IMR-90 (cell line): ENCODE data around the gene OR2B3. TPM values are rescaled to one million over a fixed set of nuclear protein-coding genes. Genes with fewer than 3 reads are reported as not detected.

ENCODE experiments used
- ATAC-seq: fragments of 200-7000 bp; cut with Tn5 transposase; 2 replicates; pipeline ENCODE4 v1.9.1; 2020; ENCODE audit warnings: low read depth, mild to moderate bottlenecking, moderate library complexity
- BruUV-seq: library from RNA; stranded (reverse); fragments of 400-500 nt; replicated peaks from 2 replicates; lab custom pipeline; 2021; lab: Mats Ljungman, UMichigan
- CTCF ChIA-PET: fragments of 300-600 bp; formaldehyde crosslinking; extraction: SDS; loops from one replicate; lab custom pipeline; 2021; ENCODE audit warnings: antibody characterized with exemption; lab: Yijun Ruan, JAX
- POLR2A ChIA-PET: fragments of 300-600 bp; sonication (Branson Sonifier 250); formaldehyde crosslinking; loops from one replicate; lab custom pipeline; 2022; ENCODE audit warnings: antibody characterized with exemption; ENCODE audit not compliant: unreplicated experiment; lab: Charles Lee
- DNase-seq: peaks from one replicate; pipeline ENCODE4 v3.0.0; 2013
- H2AFZ ChIP-seq: replicated peaks from 2 replicates; pipeline ENCODE3; 2013; ENCODE audit warnings: low read length, mild to moderate bottlenecking; ENCODE audit not compliant: poor library complexity
- H2AK5ac ChIP-seq: 2 replicates; pipeline ENCODE4 v1.6.1; 2013; ENCODE audit warnings: low read depth, low read length, inconsistent platforms
- H2AK9ac ChIP-seq: replicated peaks from 2 replicates; pipeline ENCODE3; 2013; ENCODE audit warnings: mild to moderate bottlenecking, low read depth, low read length, moderate library complexity; ENCODE audit not compliant: poor library complexity
- H2BK120ac ChIP-seq: 2 replicates; pipeline ENCODE4 v1.6.1; 2013; ENCODE audit warnings: low read depth, low read length, inconsistent platforms
- H2BK15ac ChIP-seq: 3 replicates; pipeline ENCODE4 v1.6.1; 2013; ENCODE audit warnings: low read depth, low read length, inconsistent platforms
- H2BK20ac ChIP-seq: 2 replicates; pipeline ENCODE4 v1.6.1; 2013; ENCODE audit warnings: low read depth, mild to moderate bottlenecking, inconsistent platforms, low read length, moderate library complexity
- H2BK5ac ChIP-seq: 2 replicates; pipeline ENCODE4 v1.6.1; 2013; ENCODE audit warnings: mild to moderate bottlenecking, low read depth, low read length, inconsistent platforms; ENCODE audit not compliant: poor library complexity, severe bottlenecking
- H3K14ac ChIP-seq: replicated peaks from 2 replicates; pipeline ENCODE4 v1.6.1; 2013; ENCODE audit warnings: low read depth, low read length, inconsistent platforms
- H3K18ac ChIP-seq: 2 replicates; pipeline ENCODE4 v1.6.1; 2013; ENCODE audit warnings: low read depth, low read length, control low read depth
- H3K23ac ChIP-seq: 2 replicates; pipeline ENCODE4 v1.6.1; 2013; ENCODE audit warnings: low read depth, low read length, inconsistent platforms
- H3K27ac ChIP-seq: 2 replicates; pipeline ENCODE4 v1.5.1; 2013; ENCODE audit warnings: mild to moderate bottlenecking, control low read depth, low read length; ENCODE audit not compliant: insufficient read depth
- H3K27me3 ChIP-seq: 2 replicates; pipeline ENCODE4 v1.6.1; 2013; ENCODE audit warnings: low read length; ENCODE audit not compliant: control insufficient read depth, insufficient read depth
- H3K36me3 ChIP-seq: 2 replicates; pipeline ENCODE4 v1.6.1; 2013; ENCODE audit warnings: low read length, mixed read lengths; ENCODE audit not compliant: control insufficient read depth, insufficient read depth
- H3K4ac ChIP-seq: 2 replicates; pipeline ENCODE4 v1.6.1; 2013; ENCODE audit warnings: low read depth, low read length, inconsistent platforms
- H3K4me1 ChIP-seq: 2 replicates; pipeline ENCODE4 v1.6.1; 2013; ENCODE audit warnings: low read length, mixed read lengths; ENCODE audit not compliant: control insufficient read depth, insufficient read depth
- H3K4me2 ChIP-seq: 2 replicates; pipeline ENCODE4 v1.6.1; 2013; ENCODE audit warnings: low read depth, mild to moderate bottlenecking, control low read depth, low read length, moderate library complexity
- H3K4me3 ChIP-seq: 2 replicates; pipeline ENCODE4 v1.5.1; 2013; ENCODE audit warnings: low read depth, mild to moderate bottlenecking, control low read depth, low read length, moderate library complexity; ENCODE audit not compliant: insufficient read depth
- H3K56ac ChIP-seq: 2 replicates; pipeline ENCODE4 v1.6.1; 2013; ENCODE audit warnings: low read length, inconsistent platforms; ENCODE audit not compliant: insufficient read depth; ENCODE audit errors: extremely low read depth
- H3K79me1 ChIP-seq, 2 experiments: 2 replicates each; pipeline ENCODE4 v1.6.1; 2013; ENCODE audit warnings: low read length in 2 of 2, inconsistent platforms in 1 of 2, low read depth in 1 of 2
- H3K9ac ChIP-seq: 2 replicates; pipeline ENCODE4 v1.6.1; 2013; ENCODE audit warnings: low read depth, low read length, control low read depth
- H3K9me1 ChIP-seq: 2 replicates; pipeline ENCODE4 v1.6.1; 2013; ENCODE audit warnings: low read length, inconsistent platforms; ENCODE audit not compliant: insufficient read depth
- H3K9me3 ChIP-seq: 2 replicates; pipeline ENCODE4 v1.6.1; 2013; ENCODE audit warnings: low read length; ENCODE audit not compliant: control insufficient read depth, insufficient read depth
- H4K20me1 ChIP-seq: 2 replicates; pipeline ENCODE4 v1.6.1; 2013; ENCODE audit warnings: low read length, inconsistent platforms; ENCODE audit not compliant: insufficient read depth
- H4K5ac ChIP-seq: 2 replicates; pipeline ENCODE4 v1.6.1; 2013; ENCODE audit warnings: mild to moderate bottlenecking, low read depth, low read length, control low read depth
- H4K8ac ChIP-seq, 2 experiments: 2 replicates each; pipeline ENCODE4 v1.6.1; 2013; ENCODE audit warnings: low read depth in 2 of 2, low read length in 2 of 2, control low read depth in 1 of 2, inconsistent platforms in 1 of 2
- H4K91ac ChIP-seq: 2 replicates; pipeline ENCODE4 v1.6.1; 2013; ENCODE audit warnings: low read depth, low read length, inconsistent platforms; ENCODE audit not compliant: insufficient read depth
- BHLHE40 ChIP-seq: fragments of 150-350 bp; IDR thresholded peaks from 2 replicates; pipeline ENCODE4 v1.6.1; 2016; ENCODE audit warnings: mild to moderate bottlenecking, low read depth, low read length
- CEBPB ChIP-seq: IDR thresholded peaks from 2 replicates; pipeline ENCODE4 v1.6.1; 2012; ENCODE audit warnings: low read depth, low read length, improper control_type of control experiment
- CHD1 ChIP-seq: IDR thresholded peaks from 2 replicates; pipeline ENCODE4 v1.6.1; 2012; ENCODE audit warnings: low read depth, low read length, improper control_type of control experiment
- CTCF ChIP-seq: conservative IDR thresholded peaks from 2 replicates; pipeline ENCODE4 v1.5.1; 2012; ENCODE audit warnings: mild to moderate bottlenecking, low read depth, low read length, improper control_type of control experiment
- ELK1 ChIP-seq: fragments of 150-350 bp; IDR thresholded peaks from 2 replicates; pipeline ENCODE4 v1.6.1; 2016; ENCODE audit warnings: low read depth, mild to moderate bottlenecking, low read length, moderate library complexity, borderline replicate concordance
- FOS ChIP-seq: fragments of 150-350 bp; IDR thresholded peaks from 2 replicates; pipeline ENCODE4 v1.6.1; 2016; ENCODE audit warnings: low read depth, low read length
- MAFK ChIP-seq: IDR thresholded peaks from 2 replicates; pipeline ENCODE4 v1.6.1; 2012; ENCODE audit warnings: low read depth, low read length, improper control_type of control experiment
- MAZ ChIP-seq: IDR thresholded peaks from 2 replicates; pipeline ENCODE4 v1.6.1; 2012; ENCODE audit warnings: low read depth, mild to moderate bottlenecking, low read length, improper control_type of control experiment, moderate library complexity, borderline replicate concordance
- MXI1 ChIP-seq: IDR thresholded peaks from 2 replicates; pipeline ENCODE4 v1.6.1; 2012; ENCODE audit warnings: low read depth, mild to moderate bottlenecking, low read length, moderate library complexity, borderline replicate concordance
- NFE2L2 ChIP-seq: fragments of 150-350 bp; IDR thresholded peaks from 2 replicates; pipeline ENCODE4 v1.6.1; 2016; ENCODE audit warnings: low read depth, mild to moderate bottlenecking, low read length
- POLR2A ChIP-seq: IDR thresholded peaks from 2 replicates; pipeline ENCODE4 v1.6.1; 2012; ENCODE audit warnings: mild to moderate bottlenecking, low read depth, low read length
- RAD21 ChIP-seq: IDR thresholded peaks from 2 replicates; pipeline ENCODE4 v1.6.1; 2012; ENCODE audit warnings: low read length, improper control_type of control experiment
- RCOR1 ChIP-seq: IDR thresholded peaks from 2 replicates; pipeline ENCODE4 v1.6.1; 2012; ENCODE audit warnings: mild to moderate bottlenecking, low read length, improper control_type of control experiment; ENCODE audit not compliant: insufficient replicate concordance
- RFX5 ChIP-seq: IDR thresholded peaks from 2 replicates; pipeline ENCODE4 v1.8.0; 2012; ENCODE audit warnings: low read depth, mild to moderate bottlenecking, low read length, moderate library complexity
- SMC3 ChIP-seq: fragments of 150-350 bp; IDR thresholded peaks from 2 replicates; pipeline ENCODE4 v1.6.1; 2016; ENCODE audit warnings: low read depth, mild to moderate bottlenecking, antibody characterized with exemption, low read length, moderate library complexity
- USF2 ChIP-seq: fragments of 150-350 bp; IDR thresholded peaks from 2 replicates; pipeline ENCODE4 v1.6.1; 2017; ENCODE audit warnings: mild to moderate bottlenecking, antibody characterized with exemption, low read length, low read depth
- WGBS, 2 experiments: methylation state at CpG; one replicate each; pipeline versions ENCODE4 v1.1.5 to v1.1.7; 2013; ENCODE audit warnings: missing lambda C conversion rate in 2 of 2; ENCODE audit not compliant: insufficient read length in 1 of 2; ENCODE audit errors: extremely low coverage in 2 of 2; 5-methylcytosine and 5-hydroxymethylcytosine counted together
- dilution Hi-C: fragments of 300-500 bp; cut with HindIII; formaldehyde crosslinking; loops from one replicate; pipeline ENCODE4 v1.14.3; 2018; ENCODE audit warnings: low sequenced_read_pairs; ENCODE audit not compliant: unreplicated experiment
- in situ Hi-C: fragments of 300-500 bp; cut with MboI; formaldehyde crosslinking; loops from 3 replicates; pipeline ENCODE4 v1.14.3; 2019; ENCODE audit warnings: low sequenced_read_pairs, inconsistent platforms, mixed read lengths
- intact Hi-C: fragments of 100-400 bp; cut with micrococcal nuclease; formaldehyde crosslinking; loops from 2 replicates; pipeline ENCODE4 v1.10.0; 2022
- polyA plus RNA-seq, 3 experiments: library from polyadenylated mRNA; depleted of rRNA; stranded (reverse); fragments of >200 nt; gene quantifications; 2 replicates each; pipeline ENCODE4 v1.2.3, GENCODE V29; 2012; ENCODE audit warnings: low replicate concordance in 1 of 3
- total RNA-seq: library from RNA; depleted of rRNA; stranded (reverse); fragments of >200 nt; gene quantifications from 2 replicates; pipeline ENCODE4 v1.2.3, GENCODE V29; 2012

Gene OR2B3
- total and polyA plus RNA-seq, 2 of the 4 experiments (the other 2 are of a cell fraction) = not detected

GRCh38 chr6:29129326-29130012, 42.4 kb upstream of the OR2B3 start:
- Histone ChIP-seq H2AFZ (no peak overlapping the region), H3K79me1 (no peaks in the 10 kb centered on the region), H3K9me3 (peaks cover 22% of the 10 kb centered on the region), H3K27ac (no peak overlapping the region), H3K4me3 (no peak overlapping the region), H4K5ac (no peak overlapping the region), H3K18ac (no peak overlapping the region), H2BK15ac (no peak overlapping the region), H3K4me2 (no peak overlapping the region), H4K20me1 (no peaks in the 10 kb centered on the region), H4K8ac (no peak overlapping the region), H3K23ac (no peak overlapping the region), H3K4me1 (no peaks in the 10 kb centered on the region), H3K14ac (no peak overlapping the region), H4K91ac (no peak overlapping the region), H2AK5ac (no peak overlapping the region), H3K9ac (no peak overlapping the region), H3K4ac (no peak overlapping the region), H3K9me1 (no peaks in the 10 kb centered on the region), H3K56ac (no peak overlapping the region), H2BK5ac (no peak overlapping the region), H3K27me3 (no peaks in the 10 kb centered on the region), H3K36me3 (no peaks in the 10 kb centered on the region), H2BK20ac (no peak overlapping the region), H2BK120ac (no peak overlapping the region), H2AK9ac (no peak overlapping the region)
- in situ Hi-C loops (no loop called here), intact Hi-C loops (no loop called here), dilution Hi-C loops (no loop called here)
- DNase-seq (no peak), ATAC-seq (no peak)
- WGBS, 2 experiments = 46% methylated on average over 6 of the region's 15 CpGs; no CpG with 5 or more reads in 1 of the 2 experiments
- BruUV-seq = no TSS peak
- POLR2A ChIA-PET = no interaction called here
- TF ChIP-seq POLR2A = no peak
- TF ChIP-seq CTCF = no peak
- TF ChIP-seq CHD1 = no peak
- TF ChIP-seq RAD21 = no peak
- TF ChIP-seq SMC3 = no peak
- TF ChIP-seq MAFK = no peak
- TF ChIP-seq MXI1 = no peak
- no peak for TF ChIP-seq USF2
- no peak for TF ChIP-seq NFE2L2
- TF ChIP-seq RCOR1 = no peak
- no peak for TF ChIP-seq RFX5
- TF ChIP-seq MAZ = no peak
- no peak for TF ChIP-seq FOS
- no peak for TF ChIP-seq ELK1
- TF ChIP-seq CEBPB = no peak
- no peak for TF ChIP-seq BHLHE40
- CTCF ChIA-PET = no interaction called here
